ENCODE measurements around the gene ATRAID.

The ATRAID gene

GRCh38 chr2:27219091-27219490 is 7.2 kb downstream of the ATRAID start:
- DNase-seq (ENCODE audit: low read depth in 3 of 3) = no peak

GRCh38 chr2:27220091-27220490 is 8.2 kb downstream of the ATRAID start:
- DNase-seq (ENCODE audit: low read depth in 3 of 3) = no peak

GRCh38 chr2:27221166-27221565 is 9.3 kb downstream of the ATRAID start:
- no peak for DNase-seq (ENCODE audit: low read depth in 3 of 3)

- DNase-seq (ENCODE audit: low read depth in 3 of 3) = no peak
Observed at GRCh38 chr2:27222407-27222806, 10.6 kb downstream of the ATRAID start.

GRCh38 chr2:27223416-27223815 is 11.6 kb downstream of the ATRAID start:
- DNase-seq (ENCODE audit: low read depth in 3 of 3) = no peak

GRCh38 chr2:27225526-27225925 is 13.7 kb downstream of the ATRAID start:
- no peak for DNase-seq (ENCODE audit: low read depth in 3 of 3)

GRCh38 chr2:27227501-27227900 is 15.7 kb downstream of the ATRAID start:
- no peak for DNase-seq (ENCODE audit: low read depth in 3 of 3)

- no peak for DNase-seq (ENCODE audit: low read depth in 3 of 3)
Observed at GRCh38 chr2:27231921-27232320, 20.1 kb downstream of the ATRAID start.

GRCh38 chr2:27233341-27233740 is 21.5 kb downstream of the ATRAID start:
- DNase-seq (ENCODE audit: low read depth in 3 of 3) = no peak

- DNase-seq (ENCODE audit: low read depth in 3 of 3) = no peak
Observed at GRCh38 chr2:27236136-27236535, 24.3 kb downstream of the ATRAID start.

GRCh38 chr2:27236626-27237025 is 24.8 kb downstream of the ATRAID start:
- no peak for DNase-seq (ENCODE audit: low read depth in 3 of 3)

GRCh38 chr2:27237341-27237945 is 25.6 kb downstream of the ATRAID start:
- DNase-seq (ENCODE audit: low read depth in 3 of 3) = no peak

- DNase-seq (ENCODE audit: low read depth in 3 of 3) = no peak
Observed at GRCh38 chr2:27238976-27239375, 27.1 kb downstream of the ATRAID start.

- DNase-seq (ENCODE audit: low read depth in 3 of 3) = no peak
Observed at GRCh38 chr2:27240406-27240805, 28.6 kb downstream of the ATRAID start.

GRCh38 chr2:27241761-27242613 is 30.1 kb downstream of the ATRAID start:
- DNase-seq (ENCODE audit: low read depth in 3 of 3) = no peak

- no peak for DNase-seq (ENCODE audit: low read depth in 3 of 3)
Observed at GRCh38 chr2:27242614-27242951, 30.7 kb downstream of the ATRAID start.

GRCh38 chr2:27243391-27244130 is 31.7 kb downstream of the ATRAID start:
- no peak for DNase-seq (ENCODE audit: low read depth in 3 of 3)

- DNase-seq (ENCODE audit: low read depth in 3 of 3) = no peak
Observed at GRCh38 chr2:27245116-27245515, 33.3 kb downstream of the ATRAID start.

GRCh38 chr2:27245626-27246025 is 33.8 kb downstream of the ATRAID start:
- DNase-seq (ENCODE audit: low read depth in 3 of 3) = no peak

- DNase-seq (ENCODE audit: low read depth in 3 of 3) = no peak
Observed at GRCh38 chr2:27247893-27248292, 36.1 kb downstream of the ATRAID start.

- no peak for DNase-seq (ENCODE audit: low read depth in 3 of 3)
Observed at GRCh38 chr2:27249159-27249890, 37.5 kb downstream of the ATRAID start.

All from stimulated activated CD4-positive, alpha-beta T cell treated with anti-CD3 and anti-CD28 coated beads, TNF-alpha, amount 100 ng/mL, for 24 hours (primary cell).